Endodermal cell (in vitro differentiated cells): Measurements from ENCODE around the gene NR1I2. TPM values are rescaled to one million over a fixed set of nuclear protein-coding genes. Genes with fewer than 3 reads are reported as not detected.

Source experiments
- DNase-seq: peaks from one replicate; pipeline ENCODE4 v3.0.0-alpha.2; 2017
- H3K27ac ChIP-seq: 2 replicates; pipeline ENCODE4 v1.5.1; 2013; ENCODE audit warnings: mild to moderate bottlenecking, low read depth, low read length, moderate library complexity
- H3K27me3 ChIP-seq: 2 replicates; pipeline ENCODE4 v1.6.1; 2013; ENCODE audit warnings: mild to moderate bottlenecking, low read length, moderate library complexity; ENCODE audit not compliant: insufficient read depth, control insufficient read depth, poor library complexity, severe bottlenecking
- H3K36me3 ChIP-seq: 2 replicates; pipeline ENCODE4 v1.7.0; 2013; ENCODE audit warnings: mild to moderate bottlenecking, low read length, moderate library complexity; ENCODE audit not compliant: control insufficient read depth, insufficient read depth
- H3K4me1 ChIP-seq: one replicate; pipeline ENCODE4 v1.7.0; 2013; ENCODE audit warnings: low read length; ENCODE audit not compliant: control insufficient read depth, insufficient read depth
- H3K4me3 ChIP-seq: 2 replicates; pipeline ENCODE4 v1.5.1; 2013; ENCODE audit warnings: mild to moderate bottlenecking, low read length, moderate library complexity
- H3K9ac ChIP-seq: 2 replicates; pipeline ENCODE4 v1.6.1; 2013; ENCODE audit warnings: mild to moderate bottlenecking, low read length, moderate library complexity; ENCODE audit not compliant: poor library complexity, severe bottlenecking; ENCODE audit errors: extremely low read depth
- H3K9me3 ChIP-seq: 2 replicates; pipeline ENCODE4 v1.6.1; 2013; ENCODE audit warnings: mild to moderate bottlenecking, low read length, moderate library complexity; ENCODE audit not compliant: control insufficient read depth
- H3K27ac Mint-ChIP-seq: 2 replicates; pipeline ENCODE4 v1.8.0; 2020; ENCODE audit warnings: mixed read lengths
- H3K27me3 Mint-ChIP-seq: 2 replicates; pipeline ENCODE4 v1.8.0; 2021; ENCODE audit warnings: mild to moderate bottlenecking, mixed read lengths; ENCODE audit not compliant: insufficient read depth
- H3K36me3 Mint-ChIP-seq: 2 replicates; pipeline ENCODE4 v1.8.0; 2020; ENCODE audit warnings: low read depth, mixed read lengths
- H3K4me1 Mint-ChIP-seq: 2 replicates; pipeline ENCODE4 v1.8.0; 2020; ENCODE audit warnings: mixed read lengths
- H3K4me3 Mint-ChIP-seq: 2 replicates; pipeline ENCODE4 v1.8.0; 2020; ENCODE audit warnings: mild to moderate bottlenecking, moderate library complexity, mixed read lengths
- H3K9me3 Mint-ChIP-seq: 2 replicates; pipeline ENCODE4 v1.8.0; 2020; ENCODE audit warnings: mild to moderate bottlenecking, mixed read lengths
- CTCF ChIP-seq: fragments of 200-600 bp; sonication (generic); conservative IDR thresholded peaks from 2 replicates; pipeline ENCODE4 v1.5.0; 2021; ENCODE audit warnings: antibody characterized with exemption, mild to moderate bottlenecking
- WGBS, 2 experiments: methylation state at CpG; one replicate each; pipeline versions ENCODE4 v1.1.5 to v1.1.7; 2013; ENCODE audit warnings: missing lambda C conversion rate in 2 of 2, mixed read lengths in 1 of 2; ENCODE audit not compliant: insufficient coverage in 1 of 2, insufficient read length in 1 of 2; 5-methylcytosine and 5-hydroxymethylcytosine counted together
- total RNA-seq, 2 donors: library from RNA; stranded (reverse); fragmentation: NEBNext Ultra II Directional in 1 of 2; extraction: Animal tissue kit (Norgen Biotek cat#: 25700) in 1 of 2; gene quantifications; 2 replicates in 1 of 2; 3 replicates in 1 of 2; pipeline ENCODE4 v1.2.1, GENCODE V29; 2021

NR1I2 gene
- total RNA-seq, 2 donors from 2014 or later, result 0.20 to 0.29 TPM

DNA sequence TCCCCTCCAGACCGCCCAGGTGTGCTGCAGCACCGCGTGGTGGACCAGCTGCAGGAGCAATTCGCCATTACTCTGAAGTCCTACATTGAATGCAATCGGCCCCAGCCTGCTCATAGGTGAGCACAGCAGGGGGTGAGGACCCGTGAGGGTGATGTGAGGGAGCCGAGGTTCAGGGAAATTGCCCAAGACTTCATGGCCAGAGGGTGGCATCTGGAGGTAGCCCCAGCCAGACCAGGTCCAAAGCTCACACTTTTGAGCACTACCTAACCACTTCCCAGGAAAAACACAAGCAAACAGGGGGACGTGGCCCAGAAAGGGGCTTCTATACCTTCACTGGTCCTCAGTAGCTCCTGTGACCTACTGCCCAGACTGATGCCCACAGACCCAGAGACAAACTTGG lies 33.8 kb downstream of the NR1I2 start:
- TF ChIP-seq CTCF, result no peak
- no peak overlapping the region for H3K4me3 ChIP-seq
- no peak overlapping the region for H3K9ac ChIP-seq
- H3K9me3 ChIP-seq, result no peaks in the 10 kb centered on the region
- H3K4me1 ChIP-seq, result no peaks in the 10 kb centered on the region
- H3K36me3 Mint-ChIP-seq, result no peaks in the 10 kb centered on the region
- H3K27me3 ChIP-seq, result no peaks in the 10 kb centered on the region
- no peaks in the 10 kb centered on the region for H3K4me1 Mint-ChIP-seq
- no peak overlapping the region for H3K27ac Mint-ChIP-seq
- WGBS, 2 experiments, result 87 to 93% methylated on average over 5 to 8 of the region's 8 CpGs
- no peak overlapping the region for H3K4me3 Mint-ChIP-seq
- no peaks in the 10 kb centered on the region for H3K36me3 ChIP-seq
- peaks cover 2% of the 10 kb centered on the region for H3K27me3 Mint-ChIP-seq
- H3K27ac ChIP-seq, result no peak overlapping the region
- no peaks in the 10 kb centered on the region for H3K9me3 Mint-ChIP-seq
- peak; percentile 26 for DNase-seq

DNA sequence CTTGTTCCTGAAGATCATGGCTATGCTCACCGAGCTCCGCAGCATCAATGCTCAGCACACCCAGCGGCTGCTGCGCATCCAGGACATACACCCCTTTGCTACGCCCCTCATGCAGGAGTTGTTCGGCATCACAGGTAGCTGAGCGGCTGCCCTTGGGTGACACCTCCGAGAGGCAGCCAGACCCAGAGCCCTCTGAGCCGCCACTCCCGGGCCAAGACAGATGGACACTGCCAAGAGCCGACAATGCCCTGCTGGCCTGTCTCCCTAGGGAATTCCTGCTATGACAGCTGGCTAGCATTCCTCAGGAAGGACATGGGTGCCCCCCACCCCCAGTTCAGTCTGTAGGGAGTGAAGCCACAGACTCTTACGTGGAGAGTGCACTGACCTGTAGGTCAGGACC lies 35.2 kb downstream of the NR1I2 start:
- no peaks in the 10 kb centered on the region for H3K4me1 ChIP-seq
- H3K9me3 ChIP-seq, result no peaks in the 10 kb centered on the region
- no peak overlapping the region for H3K9ac ChIP-seq
- H3K27me3 Mint-ChIP-seq, result no peaks in the 10 kb centered on the region
- no peak overlapping the region for H3K27ac Mint-ChIP-seq
- H3K27me3 ChIP-seq, result no peaks in the 10 kb centered on the region
- H3K4me1 Mint-ChIP-seq, result peaks cover 5% of the 10 kb centered on the region
- H3K36me3 Mint-ChIP-seq, result no peaks in the 10 kb centered on the region
- no peak overlapping the region for H3K4me3 ChIP-seq
- peak; percentile 48 for DNase-seq
- no peak overlapping the region for H3K27ac ChIP-seq
- WGBS, 2 experiments, result 92 to 95% methylated on average over 11 to 12 of the region's 12 CpGs
- TF ChIP-seq CTCF, result no peak
- no peaks in the 10 kb centered on the region for H3K9me3 Mint-ChIP-seq
- no peaks in the 10 kb centered on the region for H3K36me3 ChIP-seq
- H3K4me3 Mint-ChIP-seq, result no peak overlapping the region

DNA sequence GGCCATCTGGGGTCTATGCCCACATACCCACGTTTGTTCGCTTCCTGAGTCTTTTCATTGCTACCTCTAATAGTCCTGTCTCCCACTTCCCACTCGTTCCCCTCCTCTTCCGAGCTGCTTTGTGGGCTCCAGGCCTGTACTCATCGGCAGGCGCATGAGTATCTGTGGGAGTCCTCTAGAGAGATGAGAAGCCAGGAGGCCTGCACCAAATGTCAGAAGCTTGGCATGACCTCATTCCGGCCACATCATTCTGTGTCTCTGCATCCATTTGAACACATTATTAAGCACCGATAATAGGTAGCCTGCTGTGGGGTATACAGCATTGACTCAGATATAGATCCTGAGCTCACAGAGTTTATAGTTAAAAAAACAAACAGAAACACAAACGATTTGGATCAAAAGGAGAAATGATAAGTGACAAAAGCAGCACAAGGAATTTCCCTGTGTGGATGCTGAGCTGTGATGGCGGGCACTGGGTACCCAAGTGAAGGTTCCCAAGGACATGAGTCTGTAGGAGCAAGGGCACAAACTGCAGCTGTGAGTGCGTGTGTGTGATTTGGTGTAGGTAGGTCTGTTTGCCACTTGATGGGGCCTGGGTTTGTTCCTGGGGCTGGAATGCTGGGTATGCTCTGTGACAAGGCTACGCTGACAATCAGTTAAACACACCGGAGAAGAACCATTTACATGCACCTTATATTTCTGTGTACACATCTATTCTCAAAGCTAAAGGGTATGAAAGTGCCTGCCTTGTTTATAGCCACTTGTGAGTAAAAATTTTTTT lies 35.9 kb downstream of the NR1I2 start:
- H3K9ac ChIP-seq, result no peak overlapping the region
- H3K4me1 ChIP-seq, result no peaks in the 10 kb centered on the region
- H3K36me3 ChIP-seq, result no peaks in the 10 kb centered on the region
- Mint-ChIP-seq H3K4me3 (no peak overlapping the region), H3K9me3 (no peaks in the 10 kb centered on the region), H3K36me3 (no peaks in the 10 kb centered on the region), H3K27ac (no peak overlapping the region), H3K27me3 (no peaks in the 10 kb centered on the region), H3K4me1 (peaks cover 5% of the 10 kb centered on the region)
- no peak overlapping the region for H3K27ac ChIP-seq
- no peak overlapping the region for H3K4me3 ChIP-seq
- no peaks in the 10 kb centered on the region for H3K9me3 ChIP-seq
- no peaks in the 10 kb centered on the region for H3K27me3 ChIP-seq
- 77 to 82% methylated on average over 6 to 13 of the region's 13 CpGs for WGBS, 2 experiments
- peak; percentile 49 for DNase-seq
- TF ChIP-seq CTCF, result no peak
